ENCODE measurements around the gene MYO1A. TPM values are rescaled to one million over a fixed set of nuclear protein-coding genes. Genes with fewer than 3 reads are reported as not detected.

Gene MYO1A
- total and polyA plus RNA-seq, 2 of the 13 experiments (the other 11 are each of a cell fraction or from before 2014, with no cell fraction given), result 5.3 to 6.0 TPM

DNA sequence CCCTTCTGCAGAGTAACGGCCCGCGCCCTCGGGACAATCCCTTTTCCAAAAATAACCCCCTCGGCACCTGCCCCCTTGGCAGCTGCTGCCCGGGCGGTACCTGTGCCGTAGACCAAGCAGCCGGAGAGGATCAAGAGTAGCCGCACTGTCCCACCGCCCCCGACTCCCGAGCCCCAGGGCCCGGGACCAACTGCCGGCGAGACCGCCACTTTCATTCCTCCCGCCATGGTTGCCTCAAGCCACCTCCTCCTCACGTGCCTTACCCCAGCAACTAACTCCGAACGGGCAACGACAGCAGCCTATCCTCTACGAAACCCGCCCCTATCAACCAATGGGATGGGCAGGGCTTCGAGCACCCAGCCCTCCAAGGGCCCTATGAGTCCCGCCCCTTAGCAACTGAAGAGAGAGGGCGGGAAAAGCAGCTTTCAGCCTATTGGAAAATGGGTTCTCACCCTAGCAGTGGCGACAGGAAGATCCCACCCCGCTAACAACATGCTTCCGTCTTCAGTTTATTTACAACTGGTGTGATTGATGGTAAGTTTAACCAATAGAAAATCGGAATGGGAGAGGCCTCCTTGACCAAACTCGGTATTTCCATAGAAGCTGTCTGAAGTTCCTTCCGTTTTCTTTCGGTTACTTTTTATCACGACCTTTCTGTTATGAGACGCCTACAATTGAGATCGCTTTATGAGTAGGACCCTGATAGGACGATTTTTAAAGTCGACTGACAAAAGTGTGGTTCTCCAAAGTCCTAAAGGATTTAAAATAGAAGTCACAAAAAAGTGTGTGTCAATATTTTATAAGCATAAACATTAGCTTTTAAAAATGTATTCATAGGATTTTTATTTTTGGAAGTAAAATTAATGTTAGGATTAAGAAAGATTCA lies 28.8 kb upstream of the MYO1A start, which contains the start of gene NEMP1 (continued):
- TF ChIP-seq ARHGAP35 (CRISPR knock-in tag; IDR thresholded peaks at IDR 0.05; ENCODE audit: borderline replicate concordance) (no peak), PHF5A (CRISPR knock-in tag; IDR thresholded peaks at IDR 0.05; ENCODE audit: low read depth, unreplicated experiment) (no peak), SNAPC2 (CRISPR knock-in tag; IDR thresholded peaks at IDR 0.05) (peak; percentile 85; the same call in 1 of the 2 replicates), HDAC6 (IDR thresholded peaks at IDR 0.05; ENCODE audit: low read depth, low read length) (no peak), ELF1 (CRISPR knock-in tag; IDR thresholded peaks at IDR 0.05) (peak; percentile 74), ZNF451 (CRISPR knock-in tag; IDR thresholded peaks at IDR 0.05) (no peak), MBD4 (IDR thresholded peaks at IDR 0.05; ENCODE audit: borderline replicate concordance, low read length) (no peak), NFYC (CRISPR knock-in tag; IDR thresholded peaks at IDR 0.05) (peak; percentile 95), EED (CRISPR knock-in tag; IDR thresholded peaks at IDR 0.05) (no peak), CBX1 (IDR thresholded peaks at IDR 0.05; ENCODE audit: low read depth) (no peak), PAX8 (CRISPR knock-in tag; IDR thresholded peaks at IDR 0.05; ENCODE audit: borderline replicate concordance) (no peak), ATAD3A (CRISPR knock-in tag; IDR thresholded peaks at IDR 0.05) (no peak), TBX3 (IDR thresholded peaks at IDR 0.05; ENCODE audit: borderline replicate concordance) (peak; percentile 53; the same call in 1 of the 2 replicates), BRCA1 (CRISPR knock-in tag; IDR thresholded peaks at IDR 0.05) (0 out of 2 replicates have a peak, but pooled peaks have one; percentile 6), FOXA3 (CRISPR knock-in tag; IDR thresholded peaks at IDR 0.05) (peak; percentile 89), SNAI1 (CRISPR knock-in tag; IDR thresholded peaks at IDR 0.05; ENCODE audit: borderline replicate concordance) (no peak), SPEN (CRISPR knock-in tag; IDR thresholded peaks at IDR 0.05; ENCODE audit: low read depth) (0 out of 2 replicates have a peak, but pooled peaks have one; percentile 61), KLF11 (CRISPR knock-in tag; IDR thresholded peaks at IDR 0.05) (no peak; the same call in 1 of the 2 replicates), ZNF577 (CRISPR knock-in tag; IDR thresholded peaks at IDR 0.05; ENCODE audit: borderline replicate concordance, low read depth) (no peak), STAG1 (CRISPR knock-in tag; IDR thresholded peaks at IDR 0.05) (no peak), SP5 (CRISPR knock-in tag; IDR thresholded peaks at IDR 0.05; ENCODE audit: borderline replicate concordance, low read depth) (peak; percentile 70; the same call in 1 of the 2 replicates), ZNF234 (CRISPR knock-in tag; conservative IDR thresholded peaks at IDR 0.05) (no peak)
- TF ChIP-seq, protein P1, sequence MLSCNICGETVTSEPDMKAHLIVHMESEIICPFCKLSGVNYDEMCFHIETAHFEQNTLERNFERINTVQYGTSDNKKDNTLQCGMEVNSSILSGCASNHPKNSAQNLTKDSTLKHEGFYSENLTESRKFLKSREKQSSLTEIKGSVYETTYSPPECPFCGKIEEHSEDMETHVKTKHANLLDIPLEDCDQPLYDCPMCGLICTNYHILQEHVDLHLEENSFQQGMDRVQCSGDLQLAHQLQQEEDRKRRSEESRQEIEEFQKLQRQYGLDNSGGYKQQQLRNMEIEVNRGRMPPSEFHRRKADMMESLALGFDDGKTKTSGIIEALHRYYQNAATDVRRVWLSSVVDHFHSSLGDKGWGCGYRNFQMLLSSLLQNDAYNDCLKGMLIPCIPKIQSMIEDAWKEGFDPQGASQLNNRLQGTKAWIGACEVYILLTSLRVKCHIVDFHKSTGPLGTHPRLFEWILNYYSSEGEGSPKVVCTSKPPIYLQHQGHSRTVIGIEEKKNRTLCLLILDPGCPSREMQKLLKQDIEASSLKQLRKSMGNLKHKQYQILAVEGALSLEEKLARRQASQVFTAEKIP (CRISPR knock-in tag; IDR thresholded peaks at IDR 0.05; ENCODE audit: borderline replicate concordance), result no peak
- TF ChIP-seq, protein P2, sequence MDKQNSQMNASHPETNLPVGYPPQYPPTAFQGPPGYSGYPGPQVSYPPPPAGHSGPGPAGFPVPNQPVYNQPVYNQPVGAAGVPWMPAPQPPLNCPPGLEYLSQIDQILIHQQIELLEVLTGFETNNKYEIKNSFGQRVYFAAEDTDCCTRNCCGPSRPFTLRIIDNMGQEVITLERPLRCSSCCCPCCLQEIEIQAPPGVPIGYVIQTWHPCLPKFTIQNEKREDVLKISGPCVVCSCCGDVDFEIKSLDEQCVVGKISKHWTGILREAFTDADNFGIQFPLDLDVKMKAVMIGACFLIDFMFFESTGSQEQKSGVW (CRISPR knock-in tag; IDR thresholded peaks at IDR 0.05; ENCODE audit: borderline replicate concordance), result no peak
- TF ChIP-seq, protein P3, sequence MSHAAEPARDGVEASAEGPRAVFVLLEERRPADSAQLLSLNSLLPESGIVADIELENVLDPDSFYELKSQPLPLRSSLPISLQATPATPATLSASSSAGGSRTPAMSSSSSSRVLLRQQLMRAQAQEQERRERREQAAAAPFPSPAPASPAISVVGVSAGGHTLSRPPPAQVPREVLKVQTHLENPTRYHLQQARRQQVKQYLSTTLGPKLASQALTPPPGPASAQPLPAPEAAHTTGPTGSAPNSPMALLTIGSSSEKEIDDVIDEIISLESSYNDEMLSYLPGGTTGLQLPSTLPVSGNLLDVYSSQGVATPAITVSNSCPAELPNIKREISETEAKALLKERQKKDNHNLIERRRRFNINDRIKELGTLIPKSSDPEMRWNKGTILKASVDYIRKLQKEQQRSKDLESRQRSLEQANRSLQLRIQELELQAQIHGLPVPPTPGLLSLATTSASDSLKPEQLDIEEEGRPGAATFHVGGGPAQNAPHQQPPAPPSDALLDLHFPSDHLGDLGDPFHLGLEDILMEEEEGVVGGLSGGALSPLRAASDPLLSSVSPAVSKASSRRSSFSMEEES (CRISPR knock-in tag; IDR thresholded peaks at IDR 0.05), result peak; percentile 92
- TF ChIP-seq, protein P4, sequence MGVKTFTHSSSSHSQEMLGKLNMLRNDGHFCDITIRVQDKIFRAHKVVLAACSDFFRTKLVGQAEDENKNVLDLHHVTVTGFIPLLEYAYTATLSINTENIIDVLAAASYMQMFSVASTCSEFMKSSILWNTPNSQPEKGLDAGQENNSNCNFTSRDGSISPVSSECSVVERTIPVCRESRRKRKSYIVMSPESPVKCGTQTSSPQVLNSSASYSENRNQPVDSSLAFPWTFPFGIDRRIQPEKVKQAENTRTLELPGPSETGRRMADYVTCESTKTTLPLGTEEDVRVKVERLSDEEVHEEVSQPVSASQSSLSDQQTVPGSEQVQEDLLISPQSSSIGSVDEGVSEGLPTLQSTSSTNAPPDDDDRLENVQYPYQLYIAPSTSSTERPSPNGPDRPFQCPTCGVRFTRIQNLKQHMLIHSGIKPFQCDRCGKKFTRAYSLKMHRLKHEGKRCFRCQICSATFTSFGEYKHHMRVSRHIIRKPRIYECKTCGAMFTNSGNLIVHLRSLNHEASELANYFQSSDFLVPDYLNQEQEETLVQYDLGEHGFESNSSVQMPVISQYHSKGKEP (CRISPR knock-in tag; IDR thresholded peaks at IDR 0.05), result no peak

Data from HepG2 (cell line).